GM19324 (cell line): ENCODE data around the gene ADAT3.
"Not testable (repeated sequence)": the region's sequence is repeated elsewhere in the genome, so short reads cannot be mapped to it uniquely, and the experiment has no call there.

ENCODE experiments used
- ATAC-seq: cut with Tn5 transposase; IDR thresholded peaks from one replicate; pipeline ENCODE4 v1.9.1; 2021; ENCODE audit warnings: mild to moderate bottlenecking, moderate library complexity; ENCODE audit not compliant: unreplicated experiment, low FRiP score

Gene ADAT3

GRCh38 chr19:1865172-1866010 lies 39.8 kb upstream of the ADAT3 start:
- no peak for ATAC-seq

DNA sequence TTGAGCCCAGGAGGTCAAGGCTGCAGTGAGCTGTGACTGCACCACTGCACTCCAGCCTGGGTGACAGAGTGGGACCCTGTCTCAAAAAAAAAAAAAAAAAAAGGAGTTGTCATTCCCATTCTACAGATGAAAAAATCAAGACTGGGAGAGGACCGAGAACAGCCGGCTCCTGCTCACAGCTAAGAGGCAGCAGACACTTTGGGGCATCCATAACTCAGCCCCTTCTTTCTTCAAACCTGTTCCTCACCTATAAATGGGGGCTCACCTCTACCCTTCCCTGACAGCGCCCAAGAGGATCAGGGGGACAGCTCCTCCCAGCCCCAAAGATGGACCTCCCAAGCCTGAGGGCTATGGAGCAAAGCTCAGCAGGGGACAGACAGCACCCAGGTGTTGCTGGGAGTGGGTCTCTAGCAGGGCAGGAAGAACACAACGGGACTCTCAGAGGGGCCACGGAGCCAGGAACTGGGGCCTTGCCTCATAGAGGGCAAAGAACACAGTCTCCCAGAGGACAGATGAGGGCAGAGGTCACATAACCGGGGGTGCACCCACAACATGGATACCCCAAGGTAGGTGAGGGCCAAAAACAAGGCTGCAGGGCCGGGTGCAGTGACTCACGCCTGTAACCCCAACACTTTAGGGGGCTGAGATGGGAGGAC lies 38.4 kb upstream of the ADAT3 start:
- no peak for ATAC-seq

GRCh38 chr19:1867349-1867724 lies 37.9 kb upstream of the ADAT3 start:
- no peak for ATAC-seq

GRCh38 chr19:1868971-1869370 lies 36.2 kb upstream of the ADAT3 start:
- no peak for ATAC-seq

- no peak for ATAC-seq
These were observed 34.0 kb upstream of the ADAT3 start for GRCh38 chr19:1871140-1871597.

DNA sequence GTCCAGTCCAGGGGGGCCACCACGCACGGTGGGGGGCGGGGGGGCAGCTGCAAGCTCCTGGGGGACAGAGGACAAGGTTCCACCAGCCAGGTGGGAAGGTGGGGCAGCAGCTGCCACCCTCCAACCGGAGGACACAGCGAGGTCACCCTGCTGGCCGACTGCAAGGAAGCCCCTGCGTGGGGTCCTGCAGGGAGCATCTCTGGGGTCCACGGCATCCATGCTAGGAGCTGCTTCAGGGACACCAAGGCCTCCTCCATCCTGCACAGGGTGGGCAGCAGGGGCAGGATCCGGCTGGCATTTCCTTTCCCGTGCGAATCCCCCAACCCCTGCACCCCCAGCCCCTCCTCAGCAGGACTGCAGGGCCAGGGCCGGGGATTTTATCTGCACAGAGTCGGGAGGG lies 33.6 kb upstream of the ADAT3 start:
- ATAC-seq = no peak

GRCh38 chr19:1872807-1873523 lies 32.2 kb upstream of the ADAT3 start:
- ATAC-seq = no peak

- no peak for ATAC-seq
These were observed 31.4 kb upstream of the ADAT3 start for GRCh38 chr19:1873524-1874473.

GRCh38 chr19:1874554-1875185 lies 30.5 kb upstream of the ADAT3 start:
- no peak for ATAC-seq

- ATAC-seq = peak; percentile 8
These were observed 29.9 kb upstream of the ADAT3 start for GRCh38 chr19:1875265-1875645.

GRCh38 chr19:1875646-1876495 lies 29.3 kb upstream of the ADAT3 start:
- peak; percentile 91 for ATAC-seq

DNA sequence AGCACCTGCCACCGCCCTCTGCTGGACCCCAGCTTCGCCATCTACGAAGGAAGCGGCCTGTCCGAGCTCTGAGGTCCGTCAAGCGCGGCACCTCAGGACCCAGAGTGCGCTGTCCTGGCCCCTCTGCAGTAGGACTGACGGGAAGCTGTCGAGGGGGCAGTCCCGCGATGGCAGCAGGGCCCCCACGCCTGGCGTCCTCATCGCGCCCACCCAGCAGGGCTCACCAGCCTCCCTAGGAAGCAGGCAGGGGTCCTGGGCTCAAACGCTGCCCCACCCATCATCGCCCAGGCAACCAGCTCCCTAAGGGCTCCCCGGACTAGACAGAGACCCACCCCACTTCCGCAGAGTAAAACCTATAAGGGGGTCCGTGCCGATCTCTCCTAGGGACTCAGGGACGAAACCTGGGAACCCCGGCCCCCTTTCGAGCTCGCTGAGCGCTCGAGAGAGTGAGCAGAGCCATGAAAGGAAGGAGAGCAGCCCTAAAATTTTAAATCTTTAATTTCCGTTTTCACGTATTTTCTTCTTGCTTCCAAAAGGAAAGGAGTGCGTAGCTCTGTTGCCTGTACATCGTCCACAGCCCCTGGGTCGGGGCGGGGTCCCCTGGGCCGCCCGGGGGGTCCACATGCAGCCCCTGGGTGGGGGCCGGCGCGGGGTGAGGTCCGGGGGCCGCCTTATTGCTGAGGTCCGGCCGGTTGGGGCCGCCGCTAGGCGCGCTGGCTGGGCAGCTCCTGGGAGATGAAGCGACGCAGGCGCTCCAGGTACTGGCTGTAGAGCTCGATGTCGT lies 28.5 kb upstream of the ADAT3 start:
- not testable (repeated sequence) for ATAC-seq

DNA sequence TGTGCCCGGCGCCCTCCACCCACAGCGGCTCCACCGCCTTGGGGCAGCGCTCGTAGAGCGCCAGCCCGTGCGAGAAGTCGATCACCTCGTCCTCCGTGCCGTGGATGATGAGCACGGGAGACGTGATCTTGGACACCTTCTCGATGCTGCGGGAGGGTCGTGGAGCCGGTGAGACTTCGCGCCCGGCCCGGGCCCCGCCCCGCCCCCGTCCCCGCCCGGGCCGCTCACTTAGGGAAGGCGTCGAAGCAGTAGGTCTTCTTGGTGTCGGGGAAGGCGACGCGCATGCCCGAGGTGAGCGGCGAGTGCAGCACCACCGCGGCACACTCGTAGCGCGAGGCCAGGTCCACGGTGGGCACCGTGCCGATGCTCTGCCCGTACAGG lies 27.9 kb upstream of the ADAT3 start:
- not testable (repeated sequence) for ATAC-seq

- ATAC-seq = not testable (repeated sequence)
These were observed 26.6 kb upstream of the ADAT3 start for GRCh38 chr19:1878583-1878982.

DNA sequence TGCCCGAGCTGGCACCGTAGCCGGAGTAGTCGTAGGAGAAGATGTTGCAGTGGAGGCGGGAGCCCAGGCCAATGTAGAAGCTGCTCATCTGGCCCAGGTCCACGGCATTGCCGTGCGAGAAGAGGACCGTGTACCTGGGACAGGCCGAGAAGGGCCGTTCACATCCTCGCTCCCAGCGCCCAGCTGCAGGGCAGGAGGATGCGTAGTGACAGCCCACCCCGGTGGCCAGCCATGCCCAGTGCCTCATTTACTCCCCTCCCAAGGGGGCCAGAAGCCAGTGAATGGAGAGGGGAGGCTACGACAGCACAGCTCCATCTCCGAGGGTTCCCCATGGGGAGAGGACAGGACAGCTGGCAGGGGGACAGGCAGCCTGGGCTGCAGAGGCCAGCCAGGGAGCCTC lies 25.2 kb upstream of the ADAT3 start:
- ATAC-seq = not testable (repeated sequence)

- ATAC-seq = no peak
These were observed 24.4 kb upstream of the ADAT3 start for GRCh38 chr19:1880611-1881392.

- ATAC-seq = not testable (repeated sequence)
These were observed 23.7 kb upstream of the ADAT3 start for GRCh38 chr19:1881393-1882088.
